Measurements from ENCODE around the gene NPTX2.

The NPTX2 gene, protein sequence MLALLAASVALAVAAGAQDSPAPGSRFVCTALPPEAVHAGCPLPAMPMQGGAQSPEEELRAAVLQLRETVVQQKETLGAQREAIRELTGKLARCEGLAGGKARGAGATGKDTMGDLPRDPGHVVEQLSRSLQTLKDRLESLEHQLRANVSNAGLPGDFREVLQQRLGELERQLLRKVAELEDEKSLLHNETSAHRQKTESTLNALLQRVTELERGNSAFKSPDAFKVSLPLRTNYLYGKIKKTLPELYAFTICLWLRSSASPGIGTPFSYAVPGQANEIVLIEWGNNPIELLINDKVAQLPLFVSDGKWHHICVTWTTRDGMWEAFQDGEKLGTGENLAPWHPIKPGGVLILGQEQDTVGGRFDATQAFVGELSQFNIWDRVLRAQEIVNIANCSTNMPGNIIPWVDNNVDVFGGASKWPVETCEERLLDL

DNA sequence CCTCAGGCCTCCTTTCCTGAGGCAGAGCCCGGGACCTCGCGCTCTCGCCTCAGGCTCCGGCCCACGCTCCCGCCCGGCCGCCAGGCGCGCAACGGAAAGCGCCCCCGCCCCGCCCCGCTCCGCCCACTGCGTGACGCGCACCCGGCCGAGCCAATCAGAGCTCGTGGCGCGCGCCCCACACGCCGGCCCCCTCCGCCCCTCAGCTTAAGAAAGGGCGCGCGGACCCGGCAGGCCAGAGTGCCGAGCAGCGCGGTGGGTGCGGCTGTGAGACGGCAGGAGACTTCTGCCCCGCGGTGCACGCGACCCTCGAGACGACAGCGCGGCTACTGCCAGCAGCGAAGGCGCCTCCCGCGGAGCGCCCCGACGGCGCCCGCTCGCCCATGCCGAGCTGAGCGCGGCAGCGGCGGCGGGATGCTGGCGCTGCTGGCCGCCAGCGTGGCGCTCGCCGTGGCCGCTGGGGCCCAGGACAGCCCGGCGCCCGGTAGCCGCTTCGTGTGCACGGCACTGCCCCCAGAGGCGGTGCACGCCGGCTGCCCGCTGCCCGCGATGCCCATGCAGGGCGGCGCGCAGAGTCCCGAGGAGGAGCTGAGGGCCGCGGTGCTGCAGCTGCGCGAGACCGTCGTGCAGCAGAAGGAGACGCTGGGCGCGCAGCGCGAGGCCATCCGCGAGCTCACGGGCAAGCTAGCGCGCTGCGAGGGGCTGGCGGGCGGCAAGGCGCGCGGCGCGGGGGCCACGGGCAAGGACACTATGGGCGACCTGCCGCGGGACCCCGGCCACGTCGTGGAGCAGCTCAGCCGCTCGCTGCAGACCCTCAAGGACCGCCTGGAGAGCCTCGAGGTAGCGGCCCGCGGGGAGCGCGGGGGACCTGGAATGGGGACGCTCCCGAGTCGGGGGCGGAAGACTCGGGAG lies at the start of gene NPTX2:
Gene NPTX2 (plus strand): TSS at position 235 of the 909 bp plus-strand sequence. CDS start 177 bp downstream, at position 412.
- ATAC-seq, result peak; percentile 67
- TF ChIP-seq ZC3H10 (CRISPR knock-in tag; IDR thresholded peaks at IDR 0.05) (no peak), ESRRG (CRISPR knock-in tag; IDR thresholded peaks at IDR 0.05) (no peak), ZNF8 (CRISPR knock-in tag; IDR thresholded peaks at IDR 0.05) (no peak), RARB (CRISPR knock-in tag; IDR thresholded peaks at IDR 0.05) (no peak), TOX (CRISPR knock-in tag; IDR thresholded peaks at IDR 0.05; ENCODE audit: borderline replicate concordance) (no peak), ISL1 (CRISPR knock-in tag; IDR thresholded peaks at IDR 0.05) (no peak), GLIS3 (CRISPR knock-in tag; IDR thresholded peaks at IDR 0.05) (no peak), ARNTL (CRISPR knock-in tag; IDR thresholded peaks at IDR 0.05; ENCODE audit: borderline replicate concordance, low read depth) (no peak), OSR1 (CRISPR knock-in tag; IDR thresholded peaks at IDR 0.05) (no peak), ZFP3 (CRISPR knock-in tag; IDR thresholded peaks at IDR 0.05) (no peak), ZNF70 (CRISPR knock-in tag; IDR thresholded peaks at IDR 0.05) (no peak), ZNF565 (CRISPR knock-in tag; conservative IDR thresholded peaks at IDR 0.05; ENCODE audit: low read depth) (no peak)
- TF ChIP-seq, protein P1, sequence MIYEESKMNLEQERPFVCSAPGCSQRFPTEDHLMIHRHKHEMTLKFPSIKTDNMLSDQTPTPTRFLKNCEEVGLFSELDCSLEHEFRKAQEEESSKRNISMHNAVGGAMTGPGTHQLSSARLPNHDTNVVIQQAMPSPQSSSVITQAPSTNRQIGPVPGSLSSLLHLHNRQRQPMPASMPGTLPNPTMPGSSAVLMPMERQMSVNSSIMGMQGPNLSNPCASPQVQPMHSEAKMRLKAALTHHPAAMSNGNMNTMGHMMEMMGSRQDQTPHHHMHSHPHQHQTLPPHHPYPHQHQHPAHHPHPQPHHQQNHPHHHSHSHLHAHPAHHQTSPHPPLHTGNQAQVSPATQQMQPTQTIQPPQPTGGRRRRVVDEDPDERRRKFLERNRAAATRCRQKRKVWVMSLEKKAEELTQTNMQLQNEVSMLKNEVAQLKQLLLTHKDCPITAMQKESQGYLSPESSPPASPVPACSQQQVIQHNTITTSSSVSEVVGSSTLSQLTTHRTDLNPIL (CRISPR knock-in tag; IDR thresholded peaks at IDR 0.05; ENCODE audit: low read depth), result no peak
- TF ChIP-seq, protein P2, sequence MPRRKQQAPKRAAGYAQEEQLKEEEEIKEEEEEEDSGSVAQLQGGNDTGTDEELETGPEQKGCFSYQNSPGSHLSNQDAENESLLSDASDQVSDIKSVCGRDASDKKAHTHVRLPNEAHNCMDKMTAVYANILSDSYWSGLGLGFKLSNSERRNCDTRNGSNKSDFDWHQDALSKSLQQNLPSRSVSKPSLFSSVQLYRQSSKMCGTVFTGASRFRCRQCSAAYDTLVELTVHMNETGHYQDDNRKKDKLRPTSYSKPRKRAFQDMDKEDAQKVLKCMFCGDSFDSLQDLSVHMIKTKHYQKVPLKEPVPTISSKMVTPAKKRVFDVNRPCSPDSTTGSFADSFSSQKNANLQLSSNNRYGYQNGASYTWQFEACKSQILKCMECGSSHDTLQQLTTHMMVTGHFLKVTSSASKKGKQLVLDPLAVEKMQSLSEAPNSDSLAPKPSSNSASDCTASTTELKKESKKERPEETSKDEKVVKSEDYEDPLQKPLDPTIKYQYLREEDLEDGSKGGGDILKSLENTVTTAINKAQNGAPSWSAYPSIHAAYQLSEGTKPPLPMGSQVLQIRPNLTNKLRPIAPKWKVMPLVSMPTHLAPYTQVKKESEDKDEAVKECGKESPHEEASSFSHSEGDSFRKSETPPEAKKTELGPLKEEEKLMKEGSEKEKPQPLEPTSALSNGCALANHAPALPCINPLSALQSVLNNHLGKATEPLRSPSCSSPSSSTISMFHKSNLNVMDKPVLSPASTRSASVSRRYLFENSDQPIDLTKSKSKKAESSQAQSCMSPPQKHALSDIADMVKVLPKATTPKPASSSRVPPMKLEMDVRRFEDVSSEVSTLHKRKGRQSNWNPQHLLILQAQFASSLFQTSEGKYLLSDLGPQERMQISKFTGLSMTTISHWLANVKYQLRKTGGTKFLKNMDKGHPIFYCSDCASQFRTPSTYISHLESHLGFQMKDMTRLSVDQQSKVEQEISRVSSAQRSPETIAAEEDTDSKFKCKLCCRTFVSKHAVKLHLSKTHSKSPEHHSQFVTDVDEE (CRISPR knock-in tag; IDR thresholded peaks at IDR 0.05), result no peak
- TF ChIP-seq, protein P3, sequence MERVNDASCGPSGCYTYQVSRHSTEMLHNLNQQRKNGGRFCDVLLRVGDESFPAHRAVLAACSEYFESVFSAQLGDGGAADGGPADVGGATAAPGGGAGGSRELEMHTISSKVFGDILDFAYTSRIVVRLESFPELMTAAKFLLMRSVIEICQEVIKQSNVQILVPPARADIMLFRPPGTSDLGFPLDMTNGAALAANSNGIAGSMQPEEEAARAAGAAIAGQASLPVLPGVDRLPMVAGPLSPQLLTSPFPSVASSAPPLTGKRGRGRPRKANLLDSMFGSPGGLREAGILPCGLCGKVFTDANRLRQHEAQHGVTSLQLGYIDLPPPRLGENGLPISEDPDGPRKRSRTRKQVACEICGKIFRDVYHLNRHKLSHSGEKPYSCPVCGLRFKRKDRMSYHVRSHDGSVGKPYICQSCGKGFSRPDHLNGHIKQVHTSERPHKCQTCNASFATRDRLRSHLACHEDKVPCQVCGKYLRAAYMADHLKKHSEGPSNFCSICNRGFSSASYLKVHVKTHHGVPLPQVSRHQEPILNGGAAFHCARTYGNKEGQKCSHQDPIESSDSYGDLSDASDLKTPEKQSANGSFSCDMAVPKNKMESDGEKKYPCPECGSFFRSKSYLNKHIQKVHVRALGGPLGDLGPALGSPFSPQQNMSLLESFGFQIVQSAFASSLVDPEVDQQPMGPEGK (CRISPR knock-in tag; IDR thresholded peaks at IDR 0.05; ENCODE audit: borderline replicate concordance), result no peak

DNA sequence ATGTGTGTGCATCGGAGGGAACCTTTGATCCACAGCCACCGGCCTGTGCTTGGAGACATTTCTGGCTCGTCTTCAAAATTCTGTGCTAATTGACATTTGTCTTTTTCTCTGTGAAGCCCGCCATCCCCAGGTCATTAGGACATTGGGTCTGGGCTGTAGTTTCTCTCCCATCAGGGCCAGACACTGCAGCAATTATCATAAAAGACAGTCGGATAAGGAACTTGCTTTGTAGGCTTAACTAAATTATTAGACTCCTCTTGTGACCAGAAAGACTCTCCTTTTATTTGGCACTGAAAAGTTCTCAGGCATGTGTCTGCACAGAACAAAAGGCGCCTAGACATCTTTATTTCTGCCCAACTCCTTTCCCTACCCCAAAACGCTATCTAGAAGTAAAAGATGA lies 49.1 kb upstream of the NPTX2 start:
- TF ChIP-seq, protein P2 (CRISPR knock-in tag; IDR thresholded peaks at IDR 0.05), result peak; percentile 54; the same call in 1 of the 2 replicates
- no peak for TF ChIP-seq ZNF8 (CRISPR knock-in tag; IDR thresholded peaks at IDR 0.05)
- TF ChIP-seq TCF4 (CRISPR knock-in tag; IDR thresholded peaks at IDR 0.05; ENCODE audit: borderline replicate concordance), result peak; percentile 35; the same call in 1 of the 2 replicates
- no peak for TF ChIP-seq ZNF70 (CRISPR knock-in tag; IDR thresholded peaks at IDR 0.05)
- TF ChIP-seq ESRRG (CRISPR knock-in tag; IDR thresholded peaks at IDR 0.05), result no peak
- TF ChIP-seq, protein P3 (CRISPR knock-in tag; IDR thresholded peaks at IDR 0.05; ENCODE audit: borderline replicate concordance), result no peak
- TF ChIP-seq ZNF565 (CRISPR knock-in tag; conservative IDR thresholded peaks at IDR 0.05; ENCODE audit: low read depth), result no peak
- TF ChIP-seq, protein P4, sequence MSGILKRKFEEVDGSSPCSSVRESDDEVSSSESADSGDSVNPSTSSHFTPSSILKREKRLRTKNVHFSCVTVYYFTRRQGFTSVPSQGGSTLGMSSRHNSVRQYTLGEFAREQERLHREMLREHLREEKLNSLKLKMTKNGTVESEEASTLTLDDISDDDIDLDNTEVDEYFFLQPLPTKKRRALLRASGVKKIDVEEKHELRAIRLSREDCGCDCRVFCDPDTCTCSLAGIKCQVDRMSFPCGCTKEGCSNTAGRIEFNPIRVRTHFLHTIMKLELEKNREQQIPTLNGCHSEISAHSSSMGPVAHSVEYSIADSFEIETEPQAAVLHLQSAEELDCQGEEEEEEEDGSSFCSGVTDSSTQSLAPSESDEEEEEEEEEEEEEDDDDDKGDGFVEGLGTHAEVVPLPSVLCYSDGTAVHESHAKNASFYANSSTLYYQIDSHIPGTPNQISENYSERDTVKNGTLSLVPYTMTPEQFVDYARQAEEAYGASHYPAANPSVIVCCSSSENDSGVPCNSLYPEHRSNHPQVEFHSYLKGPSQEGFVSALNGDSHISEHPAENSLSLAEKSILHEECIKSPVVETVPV (CRISPR knock-in tag; IDR thresholded peaks at IDR 0.05), result no peak
- no peak for TF ChIP-seq ZFP30 (CRISPR knock-in tag; IDR thresholded peaks at IDR 0.05)
- no peak for ATAC-seq

Data from SK-N-SH treated with all-trans-retinoic acid at 6 μM for 48 hours (cell line).